HG03354 (cell line): ENCODE measurements around the gene OR10G2.
"Not testable (repeated sequence)": the region's sequence is repeated elsewhere in the genome, so short reads cannot be mapped to it uniquely, and the experiment has no call there.

Experiments
- ATAC-seq: cut with Tn5 transposase; IDR thresholded peaks from one replicate; pipeline ENCODE4 v1.9.1; 2021; ENCODE audit warnings: mild to moderate bottlenecking; ENCODE audit not compliant: unreplicated experiment, poor library complexity, severe bottlenecking

The OR10G2 gene, protein sequence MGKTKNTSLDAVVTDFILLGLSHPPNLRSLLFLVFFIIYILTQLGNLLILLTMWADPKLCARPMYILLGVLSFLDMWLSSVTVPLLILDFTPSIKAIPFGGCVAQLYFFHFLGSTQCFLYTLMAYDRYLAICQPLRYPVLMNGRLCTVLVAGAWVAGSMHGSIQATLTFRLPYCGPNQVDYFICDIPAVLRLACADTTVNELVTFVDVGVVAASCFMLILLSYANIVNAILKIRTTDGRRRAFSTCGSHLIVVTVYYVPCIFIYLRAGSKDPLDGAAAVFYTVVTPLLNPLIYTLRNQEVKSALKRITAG

DNA sequence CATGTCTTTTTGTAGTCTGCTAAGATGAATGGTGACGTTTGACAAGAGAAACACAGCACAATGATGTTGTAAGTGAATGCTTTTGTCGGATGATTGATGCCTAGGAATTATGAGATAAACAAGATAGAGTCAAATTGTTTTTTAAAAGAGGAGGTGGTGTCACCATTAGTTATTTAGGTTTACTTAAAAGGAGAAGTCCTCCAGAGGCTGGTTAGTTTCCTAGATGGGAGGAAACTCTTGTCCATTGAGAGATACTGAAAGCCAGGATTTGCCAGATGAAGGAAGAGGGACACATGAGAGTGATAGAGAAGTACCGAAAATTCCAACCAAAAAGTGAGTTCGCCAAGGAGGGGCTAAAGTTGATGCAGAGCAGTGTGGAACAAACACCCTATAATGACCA is at the start of gene OR10G2:
OR10G2 (minus strand) TSS at position 101 of the 400 bp plus-strand sequence; CDS start at position 3, 98 bp downstream.
- ATAC-seq, result no peak

GRCh38 chr14:21680072-21680471 is 45.3 kb upstream of the OR10G2 start:
- ATAC-seq, result no peak

DNA sequence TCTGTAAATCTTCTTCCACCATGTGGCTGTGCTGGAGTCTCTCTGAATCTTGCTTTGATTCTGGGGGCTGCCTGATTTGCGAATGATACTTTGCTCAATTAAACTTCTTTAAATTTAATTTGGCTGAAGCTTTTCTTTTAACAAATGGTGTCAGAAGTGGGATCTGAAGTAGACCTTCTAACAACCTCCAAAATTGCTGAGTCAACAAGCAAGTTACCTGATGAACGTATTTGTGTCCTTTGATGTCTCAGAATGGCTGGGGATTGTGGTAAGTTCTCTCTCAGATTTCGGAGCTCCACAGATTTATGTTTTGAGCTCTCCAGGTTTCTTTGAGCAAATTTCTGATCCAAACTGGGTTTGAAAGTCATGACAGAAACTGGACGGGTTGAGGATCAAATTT is 40.8 kb upstream of the OR10G2 start:
- ATAC-seq, result no peak

GRCh38 chr14:21673718-21674117 is 39.0 kb upstream of the OR10G2 start, which contains the start of gene OR4E1:
TSS of gene OR4E1 (minus strand) at chr14:21673818. CDS start at chr14:21670935, 2,883 bp downstream.
- no peak for ATAC-seq

- no peak for ATAC-seq
These were observed 37.4 kb upstream of the OR10G2 start for GRCh38 chr14:21672116-21672515.

DNA sequence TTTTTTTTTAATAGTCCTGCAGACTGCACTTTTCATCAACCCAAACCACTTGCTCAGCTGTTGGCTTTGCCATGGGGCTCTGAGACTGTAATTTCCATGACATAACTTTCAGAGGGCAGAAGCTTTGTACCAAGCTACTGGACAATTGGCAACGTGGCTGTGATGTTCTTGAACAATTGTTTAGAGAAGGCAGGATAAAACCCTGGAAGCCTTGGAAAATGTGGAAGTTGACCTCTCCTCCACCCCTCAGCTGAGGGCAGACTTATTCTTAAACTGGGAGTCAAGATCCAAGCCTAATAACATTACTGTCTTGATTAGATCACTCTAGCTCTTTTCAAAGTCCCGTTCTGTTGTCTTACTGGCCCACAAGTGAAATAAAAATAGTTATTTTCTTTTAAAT is 36.6 kb upstream of the OR10G2 start:
- ATAC-seq, result no peak

DNA sequence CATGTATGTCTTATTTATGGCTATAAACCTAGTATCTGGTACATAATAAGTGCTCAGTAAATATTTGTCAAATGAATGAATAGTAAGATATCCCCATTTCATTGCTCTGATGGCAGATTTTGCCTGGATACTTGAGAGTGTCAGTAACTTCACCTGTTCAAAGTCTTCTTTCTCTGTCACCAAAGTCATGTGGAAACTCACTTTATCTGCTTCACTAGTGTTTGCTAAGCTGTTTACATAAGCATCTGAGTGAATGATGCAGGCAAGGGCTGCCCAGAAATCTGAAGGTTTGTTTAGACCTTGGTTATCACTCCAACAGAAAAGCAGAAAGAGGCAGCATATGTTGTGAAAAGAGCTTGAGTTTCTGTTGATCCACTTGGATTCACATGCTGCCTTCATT is 34.5 kb upstream of the OR10G2 start:
- no peak for ATAC-seq

- no peak for ATAC-seq
These were observed 33.6 kb upstream of the OR10G2 start for GRCh38 chr14:21668377-21668776.

DNA sequence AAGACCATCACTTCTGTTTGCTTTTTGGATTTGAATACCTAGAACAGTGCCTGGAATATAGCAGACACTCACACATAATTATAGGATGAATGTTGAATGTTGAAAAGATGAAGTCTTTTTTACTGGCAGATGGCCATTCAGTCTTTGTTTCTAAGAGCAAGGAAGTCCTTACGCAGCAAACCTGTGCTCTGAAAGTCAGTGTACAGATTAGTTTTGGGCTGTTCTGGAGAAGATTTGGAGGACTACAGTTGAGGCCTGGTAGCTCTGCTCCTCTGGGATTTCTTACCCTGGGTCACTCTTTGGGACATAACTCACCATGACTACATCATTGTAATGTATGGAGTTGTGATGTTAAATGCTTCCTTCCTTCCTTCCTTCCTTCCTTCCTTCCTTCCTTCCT is 22.2 kb upstream of the OR10G2 start:
- ATAC-seq, result no peak

GRCh38 chr14:21654215-21654614 is 19.5 kb upstream of the OR10G2 start:
- no peak for ATAC-seq

DNA sequence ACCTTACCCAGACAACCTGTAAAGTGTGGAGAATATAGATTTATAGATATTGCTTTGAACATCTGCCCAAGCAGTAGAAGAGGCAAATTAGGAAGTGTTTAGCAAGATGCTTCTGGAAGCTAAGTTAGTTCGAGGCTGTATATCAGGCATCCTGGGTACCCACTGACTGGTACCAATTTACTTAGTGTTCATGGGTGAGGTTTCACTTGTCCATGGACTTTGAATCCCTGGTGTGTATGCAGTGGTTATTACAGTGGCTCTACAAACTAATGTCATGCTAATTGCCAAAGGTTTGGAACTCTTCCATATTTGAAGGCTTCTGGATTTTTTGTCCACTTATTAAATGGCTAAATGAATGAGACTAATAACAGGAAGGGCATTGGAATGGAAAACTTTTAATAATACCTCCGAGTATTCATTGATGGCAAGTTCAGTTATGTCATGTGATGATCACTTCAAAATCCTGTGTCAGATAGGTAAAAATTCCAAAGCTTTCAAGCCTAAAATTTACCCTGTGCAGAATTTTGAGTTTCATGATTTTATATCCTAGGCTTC is 18.7 kb upstream of the OR10G2 start, which contains the start of gene OR4E2:
OR4E2 (plus strand) TSS at position 505 of the 555 bp plus-strand sequence. CDS start 11,248 bp downstream, outside the sequence.
- no peak for ATAC-seq

DNA sequence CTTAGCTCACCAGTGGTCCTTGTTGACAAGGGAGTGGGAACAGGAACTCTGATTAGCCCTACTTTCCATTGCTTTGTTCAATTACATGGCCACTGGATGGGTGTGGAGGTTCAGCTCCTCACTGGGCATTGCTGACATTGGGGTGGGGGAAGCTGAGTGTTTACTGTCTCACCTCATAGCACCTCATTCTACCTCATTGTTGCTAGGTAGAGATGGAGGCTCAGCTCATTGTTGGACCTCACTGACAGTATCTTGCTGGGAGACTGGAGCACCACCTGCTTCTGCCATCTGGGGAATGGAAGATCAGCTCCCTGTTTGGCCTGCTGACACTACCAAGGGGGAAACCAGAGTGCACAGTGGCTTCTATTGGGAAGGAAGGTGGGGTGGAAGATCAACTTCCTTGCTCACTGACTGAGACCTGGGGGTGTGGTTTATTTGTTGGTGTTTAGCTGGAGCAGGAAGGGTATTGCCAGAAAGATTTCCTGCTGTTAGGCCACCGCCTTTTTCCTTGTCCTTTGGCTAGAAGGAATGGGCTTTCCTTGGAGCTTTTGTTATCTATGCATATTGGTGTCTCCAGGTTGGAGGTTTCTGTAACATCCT is 17.6 kb upstream of the OR10G2 start:
- no peak for ATAC-seq

DNA sequence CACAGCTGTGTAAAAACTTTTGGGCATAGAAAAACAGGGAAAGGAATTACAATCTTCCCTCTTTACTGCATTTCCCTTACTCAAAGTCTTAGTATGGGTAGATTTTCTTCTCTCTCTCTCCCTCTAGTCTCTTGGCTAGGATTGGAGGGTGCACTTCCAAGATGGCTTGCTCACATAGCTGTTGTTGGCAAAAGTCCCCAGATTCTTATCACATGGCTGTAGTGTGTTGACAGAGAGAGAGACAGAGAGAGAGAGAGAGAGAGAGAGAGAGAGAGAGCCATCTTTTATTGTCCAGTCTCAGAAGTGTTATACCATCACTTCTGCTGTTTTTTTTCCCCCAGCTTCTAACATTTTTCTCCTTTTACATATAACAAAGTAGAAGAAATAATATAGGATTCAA is 12.6 kb upstream of the OR10G2 start:
- ATAC-seq, result no peak

DNA sequence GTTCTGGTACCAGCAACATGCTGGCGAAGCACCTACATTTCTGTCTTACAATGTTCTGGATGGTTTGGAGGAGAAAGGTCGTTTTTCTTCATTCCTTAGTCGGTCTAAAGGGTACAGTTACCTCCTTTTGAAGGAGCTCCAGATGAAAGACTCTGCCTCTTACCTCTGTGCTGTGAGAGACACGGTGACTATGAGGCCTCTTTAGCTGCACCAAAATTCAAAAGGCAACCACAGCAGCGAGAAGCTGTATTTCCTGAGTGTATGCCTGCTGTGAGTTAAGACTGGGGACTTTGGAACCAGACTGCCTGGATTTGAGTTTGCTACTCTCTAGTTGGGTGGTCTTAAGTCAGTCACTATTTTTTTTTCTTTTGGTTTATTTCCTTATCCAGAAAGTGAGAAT is 8.7 kb upstream of the OR10G2 start:
- ATAC-seq, result no peak

- no peak for ATAC-seq
These were observed 7.9 kb upstream of the OR10G2 start for GRCh38 chr14:21642683-21643082.

DNA sequence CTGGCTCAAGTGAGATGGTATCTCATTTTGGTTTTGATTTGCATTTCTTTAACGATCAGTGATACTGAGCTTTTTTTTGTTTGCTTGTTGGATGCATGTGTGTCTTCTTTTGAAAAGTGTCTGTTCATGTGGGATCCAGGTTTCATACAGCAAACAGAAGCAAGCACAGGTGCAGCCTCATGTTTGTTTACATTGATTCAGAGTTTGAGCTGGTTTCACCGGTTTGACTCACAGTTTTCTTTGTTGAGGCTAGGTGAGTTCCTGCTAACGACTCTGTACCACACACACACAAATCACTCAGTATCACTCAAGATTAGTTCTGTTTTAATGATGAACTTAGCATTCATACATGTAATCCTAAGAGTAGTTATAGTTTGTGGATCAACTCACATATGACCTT is 3.7 kb downstream of the OR10G2 start:
- no peak for ATAC-seq

- not testable (repeated sequence) for ATAC-seq
These were observed 4.2 kb downstream of the OR10G2 start for GRCh38 chr14:21630503-21630902.

DNA sequence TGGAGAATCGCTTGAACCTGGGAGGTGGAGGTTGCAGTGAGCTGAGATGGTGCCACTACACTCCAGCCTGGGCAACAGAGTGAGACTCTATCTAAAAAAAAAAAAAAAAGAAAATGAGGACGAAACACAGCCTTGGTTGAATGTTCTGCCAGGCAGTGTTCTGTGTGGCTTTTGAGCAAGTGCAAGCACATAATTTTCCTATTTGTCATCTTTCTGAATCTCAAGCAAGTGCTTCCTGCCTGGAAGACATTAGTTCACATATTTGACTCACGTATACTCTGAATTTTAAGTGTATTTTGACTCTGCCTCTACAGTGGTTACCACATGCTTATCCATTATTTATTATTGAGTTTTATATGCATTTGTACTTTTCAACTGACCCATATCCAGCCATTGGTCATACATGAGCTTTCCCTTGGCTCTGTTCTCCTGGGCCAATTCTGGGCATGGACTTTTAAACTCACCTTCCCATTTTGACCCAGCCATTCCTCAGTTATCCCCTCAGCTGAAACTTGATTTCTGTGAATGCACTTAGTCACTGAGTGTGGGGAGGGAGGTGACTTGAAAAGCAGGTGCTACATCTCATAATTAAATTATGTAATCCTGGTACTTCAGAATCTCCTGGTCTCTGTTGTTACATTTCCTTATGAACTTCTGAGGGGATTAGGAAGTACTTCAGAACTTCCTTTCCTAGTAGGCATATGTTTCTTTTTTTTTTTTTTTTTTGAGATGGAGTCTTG is 8.1 kb downstream of the OR10G2 start:
- no peak for ATAC-seq

GRCh38 chr14:21617614-21618013 is 17.1 kb downstream of the OR10G2 start:
- no peak for ATAC-seq

DNA sequence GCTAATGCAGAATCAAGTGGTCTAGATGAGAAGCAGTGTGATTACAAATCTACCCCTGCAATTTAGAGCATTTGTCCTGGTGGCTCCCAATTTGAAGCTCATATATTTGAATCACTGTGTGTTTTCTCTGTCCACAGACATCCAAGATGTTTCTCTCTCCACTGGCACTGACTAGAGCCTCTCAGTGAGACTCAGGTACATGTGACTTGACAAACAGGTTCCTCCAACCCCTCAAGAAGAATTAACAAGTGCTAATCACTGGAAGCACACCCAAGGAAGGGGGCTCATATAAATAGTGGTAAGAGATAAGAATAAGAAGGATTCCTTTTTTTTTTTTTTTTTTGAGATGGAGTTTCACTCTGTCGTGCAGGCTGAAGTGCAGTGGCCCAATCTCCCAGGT is 20.5 kb downstream of the OR10G2 start:
- no peak for ATAC-seq
